NCI-H82 (cell line): ENCODE data around the gene IGSF23.

Experiments
- DNase-seq: peaks from one replicate; lab custom pipeline; 2025; lab: John Stamatoyannopoulos, UW

The IGSF23 gene

GRCh38 chr19:44641501-44642265, 28.3 kb downstream of the IGSF23 start:
- no peak for DNase-seq

GRCh38 chr19:44642377-44642776, 29.0 kb downstream of the IGSF23 start:
- no peak for DNase-seq

- peak; percentile 88 for DNase-seq
These were observed 30.4 kb downstream of the IGSF23 start, which contains the start of gene PVR for GRCh38 chr19:44643605-44644401. TSS of gene PVR (plus strand) at chr19:44643910. CDS start at chr19:44644097, 187 bp downstream.

- peak; percentile 74 for DNase-seq
These were observed 31.1 kb downstream of the IGSF23 start for GRCh38 chr19:44644402-44645016.

GRCh38 chr19:44645407-44646048, 32.2 kb downstream of the IGSF23 start:
- no peak for DNase-seq

GRCh38 chr19:44646049-44646416, 32.7 kb downstream of the IGSF23 start:
- DNase-seq = no peak

- DNase-seq = no peak
These were observed 33.8 kb downstream of the IGSF23 start for GRCh38 chr19:44647144-44647543.

GRCh38 chr19:44648631-44649251, 35.4 kb downstream of the IGSF23 start:
- DNase-seq = no peak

- DNase-seq = no peak
These were observed 36.3 kb downstream of the IGSF23 start for GRCh38 chr19:44649578-44650145.

GRCh38 chr19:44653343-44653742, 40.0 kb downstream of the IGSF23 start:
- DNase-seq = no peak

- DNase-seq = peak; percentile 20
These were observed 40.8 kb downstream of the IGSF23 start for GRCh38 chr19:44653977-44654774.

- DNase-seq = peak; percentile 85
These were observed 44.0 kb downstream of the IGSF23 start for GRCh38 chr19:44657211-44657921.

- peak; percentile 34 for DNase-seq
These were observed 44.8 kb downstream of the IGSF23 start for GRCh38 chr19:44658069-44658733.

- no peak for DNase-seq
These were observed 46.7 kb downstream of the IGSF23 start for GRCh38 chr19:44660081-44660480.

GRCh38 chr19:44661205-44661604, 47.8 kb downstream of the IGSF23 start:
- no peak for DNase-seq

- no peak for DNase-seq
These were observed 48.5 kb downstream of the IGSF23 start for GRCh38 chr19:44661904-44662303.

- DNase-seq = no peak
These were observed 49.5 kb downstream of the IGSF23 start for GRCh38 chr19:44662691-44663385.

- DNase-seq = no peak
These were observed 50.6 kb downstream of the IGSF23 start for GRCh38 chr19:44663996-44664395.

GRCh38 chr19:44664976-44665375, 51.6 kb downstream of the IGSF23 start:
- DNase-seq = no peak
